Adrenal gland (tissue), 5 donors: ENCODE data around the gene SH3RF1.

Experiments used
- CTCF ChIP-seq, 6 experiments: fragments of 450-650 bp in 4 of 6; fragments of 200-600 bp in 2 of 6; sonication (generic) in 1 of 6; IDR thresholded peaks; 1 replicate in 5 of 6; 2 replicates in 1 of 6; pipeline versions ENCODE4 v1.5.1 to v1.8.0; 2016 to 2021; ENCODE audit warnings: antibody characterized with exemption in 6 of 6, mild to moderate bottlenecking in 2 of 6, moderate library complexity in 1 of 6
- POLR2A ChIP-seq, 2 donors: fragments of 450-650 bp; IDR thresholded peaks; one replicate each; pipeline ENCODE4 v1.6.1; 2017; ENCODE audit warnings: antibody characterized with exemption in 2 of 2, mild to moderate bottlenecking in 2 of 2, moderate library complexity in 1 of 2
- donor health status: DM: no; HTN: no; CAD: no.

- TF ChIP-seq CTCF (IDR thresholded peaks at IDR 0.05) (no peak), POLR2A (IDR thresholded peaks at IDR 0.05) (no peak)
Measured at GRCh38 chr4:169233691-169234090, 37.1 kb downstream of the SH3RF1 start.
